Fibroblast of pulmonary artery (primary cell): Measurements from ENCODE around the gene ATP2B2.
"Not testable (repeated sequence)": the region's sequence is repeated elsewhere in the genome, so short reads cannot be mapped to it uniquely, and the experiment has no call there.

ENCODE experiments used
- DNase-seq: peaks from one replicate; pipeline ENCODE4 v3.0.0-alpha.2; 2010; ENCODE audit warnings: low read depth
- H3K4me3 ChIP-seq: replicated peaks from 2 replicates; pipeline ENCODE4 v1.5.1; 2011; ENCODE audit warnings: low read depth, mild to moderate bottlenecking, control low read depth, low read length, moderate library complexity
- TF ChIP-seq, protein P1 (sequence below): IDR thresholded peaks from 2 replicates; pipeline ENCODE4 v1.5.1; 2011; ENCODE audit warnings: mild to moderate bottlenecking, control low read depth, low read length, inconsistent platforms; ENCODE audit errors: missing control alignments

Gene ATP2B2

GRCh38 chr3:10387881-10388609 is 117.3 kb downstream of the ATP2B2 start:
- TF ChIP-seq, protein P1, sequence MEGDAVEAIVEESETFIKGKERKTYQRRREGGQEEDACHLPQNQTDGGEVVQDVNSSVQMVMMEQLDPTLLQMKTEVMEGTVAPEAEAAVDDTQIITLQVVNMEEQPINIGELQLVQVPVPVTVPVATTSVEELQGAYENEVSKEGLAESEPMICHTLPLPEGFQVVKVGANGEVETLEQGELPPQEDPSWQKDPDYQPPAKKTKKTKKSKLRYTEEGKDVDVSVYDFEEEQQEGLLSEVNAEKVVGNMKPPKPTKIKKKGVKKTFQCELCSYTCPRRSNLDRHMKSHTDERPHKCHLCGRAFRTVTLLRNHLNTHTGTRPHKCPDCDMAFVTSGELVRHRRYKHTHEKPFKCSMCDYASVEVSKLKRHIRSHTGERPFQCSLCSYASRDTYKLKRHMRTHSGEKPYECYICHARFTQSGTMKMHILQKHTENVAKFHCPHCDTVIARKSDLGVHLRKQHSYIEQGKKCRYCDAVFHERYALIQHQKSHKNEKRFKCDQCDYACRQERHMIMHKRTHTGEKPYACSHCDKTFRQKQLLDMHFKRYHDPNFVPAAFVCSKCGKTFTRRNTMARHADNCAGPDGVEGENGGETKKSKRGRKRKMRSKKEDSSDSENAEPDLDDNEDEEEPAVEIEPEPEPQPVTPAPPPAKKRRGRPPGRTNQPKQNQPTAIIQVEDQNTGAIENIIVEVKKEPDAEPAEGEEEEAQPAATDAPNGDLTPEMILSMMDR: no peak
- peak; percentile 8 for DNase-seq
- H3K4me3 ChIP-seq: no peak overlapping the region

DNA sequence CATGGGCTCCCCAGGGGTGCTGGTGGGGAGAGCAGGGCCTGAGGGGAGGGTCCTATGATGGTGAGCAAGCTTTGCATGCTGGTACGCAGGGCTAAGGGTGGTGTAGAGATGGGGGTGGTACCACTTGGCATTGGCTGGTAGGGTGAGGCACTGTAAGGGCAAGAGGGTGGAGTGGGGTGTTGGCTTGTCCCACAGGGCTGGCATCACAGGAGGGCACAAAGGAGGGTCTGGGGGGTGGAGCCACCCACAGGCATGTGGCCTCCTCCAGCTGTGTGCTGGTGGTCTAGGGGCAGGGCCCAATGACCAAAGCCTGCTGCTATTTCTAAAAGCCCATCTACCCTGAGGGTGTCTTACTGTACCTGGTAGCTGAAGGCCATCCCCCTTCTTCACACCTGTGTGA is 119.3 kb downstream of the ATP2B2 start:
- H3K4me3 ChIP-seq: no peak overlapping the region
- TF ChIP-seq, protein P1: no peak
- no peak for DNase-seq

DNA sequence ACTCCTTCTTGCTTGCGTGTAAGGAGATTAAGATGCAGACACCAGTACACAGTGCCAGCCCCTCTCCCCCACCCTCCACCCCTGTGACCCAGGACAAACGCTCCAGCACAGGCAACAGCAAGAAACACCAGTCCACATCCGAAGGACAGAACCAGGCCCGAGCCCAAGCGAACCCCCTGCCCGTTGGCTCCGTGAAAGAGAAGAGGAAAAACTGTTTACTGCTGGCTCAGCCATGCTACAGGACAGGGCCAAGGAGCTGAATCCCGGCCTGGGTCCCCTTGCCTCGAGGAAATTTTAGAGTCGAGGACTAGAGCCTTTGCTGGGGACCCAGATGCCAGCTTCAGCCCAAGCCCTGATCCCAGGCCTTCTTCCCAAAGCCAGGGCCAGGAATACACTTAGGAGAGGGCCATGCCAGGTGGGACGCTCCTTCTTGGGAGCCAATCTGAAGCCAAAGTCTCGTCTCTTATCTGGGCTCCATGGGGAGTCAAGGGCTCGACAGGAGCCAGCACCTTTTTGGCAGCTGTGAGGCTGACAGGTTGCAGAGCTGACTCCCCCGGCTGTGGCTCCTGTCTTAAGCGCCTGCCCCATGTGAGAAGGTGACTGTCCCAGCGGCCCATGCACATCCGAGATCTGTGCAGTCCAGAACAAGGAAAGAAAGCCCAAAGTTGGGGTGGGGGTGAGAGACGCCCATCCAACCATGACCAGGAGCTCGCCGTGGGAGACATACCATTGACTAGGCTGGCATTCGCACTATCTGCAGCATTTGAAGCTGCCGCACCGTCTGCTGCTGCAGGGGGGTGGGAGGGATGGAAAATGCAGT is 120.6 kb downstream of the ATP2B2 start:
- H3K4me3 ChIP-seq: no peak overlapping the region
- no peak for DNase-seq
- TF ChIP-seq, protein P1: no peak

- no peak overlapping the region for H3K4me3 ChIP-seq
- no peak for DNase-seq
- TF ChIP-seq, protein P1: no peak
Measured at GRCh38 chr3:10383850-10384248, 121.5 kb downstream of the ATP2B2 start.

DNA sequence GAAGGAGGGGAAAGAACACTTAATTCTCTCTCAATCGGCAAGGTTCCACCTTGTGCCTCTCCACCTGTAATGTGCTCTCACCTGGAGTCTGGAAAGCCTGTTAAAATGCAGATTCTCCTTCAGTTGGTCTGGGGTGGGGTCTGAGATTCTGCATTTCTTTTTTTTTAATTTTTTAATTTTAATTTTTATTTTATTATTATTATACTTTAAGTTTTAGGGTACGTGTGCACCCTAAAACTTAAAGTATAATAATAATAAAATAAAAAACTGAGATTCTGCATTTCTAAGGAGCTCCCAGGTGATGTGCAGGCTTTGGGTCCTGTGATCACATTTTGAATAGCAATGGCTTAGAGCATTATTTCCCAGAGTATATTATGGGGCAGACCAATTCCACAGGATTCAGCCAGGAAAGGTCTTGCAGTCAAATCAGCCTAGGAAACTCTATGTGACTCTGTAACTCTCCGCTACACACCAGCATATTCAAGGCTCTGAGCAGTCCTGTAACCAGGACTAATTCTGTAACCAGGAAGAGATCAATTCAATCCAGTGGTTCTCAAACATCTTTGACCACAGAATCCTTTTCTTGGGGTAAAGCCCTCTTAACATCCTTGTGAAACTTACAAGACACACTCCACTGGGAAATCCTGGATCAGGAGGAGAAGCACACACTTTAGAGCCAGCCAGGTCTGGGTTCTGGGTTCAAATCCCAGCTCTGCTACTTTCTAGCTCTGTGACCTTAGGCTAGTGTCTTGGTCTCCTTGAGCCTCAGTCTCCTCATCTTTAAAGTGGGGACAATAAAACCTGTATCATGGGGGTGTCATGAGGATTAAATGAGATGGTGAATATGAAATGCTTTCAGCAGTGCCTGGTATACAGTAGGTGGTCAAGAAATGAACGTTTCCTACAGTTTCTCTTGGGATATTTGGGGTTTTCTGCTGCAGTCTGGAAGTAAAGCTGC is 122.2 kb downstream of the ATP2B2 start:
- TF ChIP-seq, protein P1: no peak
- no peak overlapping the region for H3K4me3 ChIP-seq
- no peak for DNase-seq

- not testable (repeated sequence) for DNase-seq, H3K4me3 ChIP-seq
Measured at GRCh38 chr3:10382445-10382844, 122.9 kb downstream of the ATP2B2 start.

DNA sequence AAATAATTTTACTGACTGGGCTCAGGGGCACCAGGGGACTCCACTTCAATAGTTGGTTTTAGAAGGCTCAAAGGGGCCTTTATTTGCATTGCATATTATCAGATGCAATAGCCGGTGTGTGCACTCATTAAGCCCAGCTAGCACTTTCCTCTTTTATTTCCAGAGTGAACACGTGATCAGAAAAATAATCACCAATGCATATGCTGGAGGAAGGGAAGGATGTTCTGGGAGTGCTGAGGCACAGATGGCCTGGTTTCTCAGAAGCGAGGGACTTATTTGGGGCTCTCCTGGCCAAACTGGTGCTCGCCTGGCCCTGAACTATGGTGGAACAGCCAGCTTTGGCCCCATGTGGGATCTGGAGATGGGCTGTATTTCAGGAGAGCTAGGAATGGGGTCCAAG is 124.0 kb downstream of the ATP2B2 start:
- DNase-seq: no peak
- no peak overlapping the region for H3K4me3 ChIP-seq
- TF ChIP-seq, protein P1: no peak
